Omental fat pad (tissue), 4 donors: ENCODE results near the gene RELT. TPM values are rescaled to one million over a fixed set of nuclear protein-coding genes. Genes with fewer than 3 reads are reported as not detected.

Source experiments
- ATAC-seq: fragments of 150-250 bp; one replicate; pipeline ENCODE4 v1.9.1; 2016; ENCODE audit warnings: mild to moderate bottlenecking, moderate library complexity; ENCODE audit not compliant: low FRiP score
- DNase-seq: peaks from one replicate; pipeline ENCODE4 v3.0.0-alpha.2; 2019; ENCODE audit warnings: low spot score
- total RNA-seq, 4 donors: library from RNA; depleted of rRNA; stranded (reverse); fragments of >200 nt; gene quantifications; one replicate each; pipeline ENCODE4 v1.1.0, GENCODE V29; 2016
- TF ChIP-seq, protein P1 (sequence below), 3 donors: fragments of 450-650 bp; IDR thresholded peaks; one replicate each; pipeline ENCODE4 v1.5.1; 2016 to 2017; ENCODE audit warnings: antibody characterized with exemption in 3 of 3, mild to moderate bottlenecking in 3 of 3, moderate library complexity in 2 of 3

The RELT gene
- total RNA-seq, 4 donors from 2014 or later = 5.0 to 21.6 (median 9.0) TPM

DNA sequence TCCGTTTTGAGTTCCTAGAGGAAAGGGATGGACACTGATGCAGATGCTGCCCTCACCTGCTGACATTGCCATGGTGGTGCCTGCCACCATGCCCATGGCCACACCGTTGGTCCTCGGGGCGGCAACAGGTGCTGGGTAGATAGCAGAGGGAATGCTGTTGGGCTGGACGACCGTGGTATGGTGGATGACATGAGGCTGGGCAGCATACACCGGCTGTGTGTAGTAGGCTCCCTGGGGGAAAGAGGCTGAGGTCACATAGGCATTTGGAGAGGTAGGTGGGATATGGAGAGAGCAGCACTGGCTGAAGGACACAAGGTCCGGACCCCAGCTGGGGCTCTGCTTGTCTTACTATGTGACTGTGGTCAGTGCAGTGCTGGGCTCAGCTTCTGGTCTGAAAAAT lies 33.2 kb downstream of the RELT start:
- no peak for DNase-seq
- ATAC-seq = no peak
- TF ChIP-seq, protein P1, sequence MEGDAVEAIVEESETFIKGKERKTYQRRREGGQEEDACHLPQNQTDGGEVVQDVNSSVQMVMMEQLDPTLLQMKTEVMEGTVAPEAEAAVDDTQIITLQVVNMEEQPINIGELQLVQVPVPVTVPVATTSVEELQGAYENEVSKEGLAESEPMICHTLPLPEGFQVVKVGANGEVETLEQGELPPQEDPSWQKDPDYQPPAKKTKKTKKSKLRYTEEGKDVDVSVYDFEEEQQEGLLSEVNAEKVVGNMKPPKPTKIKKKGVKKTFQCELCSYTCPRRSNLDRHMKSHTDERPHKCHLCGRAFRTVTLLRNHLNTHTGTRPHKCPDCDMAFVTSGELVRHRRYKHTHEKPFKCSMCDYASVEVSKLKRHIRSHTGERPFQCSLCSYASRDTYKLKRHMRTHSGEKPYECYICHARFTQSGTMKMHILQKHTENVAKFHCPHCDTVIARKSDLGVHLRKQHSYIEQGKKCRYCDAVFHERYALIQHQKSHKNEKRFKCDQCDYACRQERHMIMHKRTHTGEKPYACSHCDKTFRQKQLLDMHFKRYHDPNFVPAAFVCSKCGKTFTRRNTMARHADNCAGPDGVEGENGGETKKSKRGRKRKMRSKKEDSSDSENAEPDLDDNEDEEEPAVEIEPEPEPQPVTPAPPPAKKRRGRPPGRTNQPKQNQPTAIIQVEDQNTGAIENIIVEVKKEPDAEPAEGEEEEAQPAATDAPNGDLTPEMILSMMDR (IDR thresholded peaks at IDR 0.05) = no peak

DNA sequence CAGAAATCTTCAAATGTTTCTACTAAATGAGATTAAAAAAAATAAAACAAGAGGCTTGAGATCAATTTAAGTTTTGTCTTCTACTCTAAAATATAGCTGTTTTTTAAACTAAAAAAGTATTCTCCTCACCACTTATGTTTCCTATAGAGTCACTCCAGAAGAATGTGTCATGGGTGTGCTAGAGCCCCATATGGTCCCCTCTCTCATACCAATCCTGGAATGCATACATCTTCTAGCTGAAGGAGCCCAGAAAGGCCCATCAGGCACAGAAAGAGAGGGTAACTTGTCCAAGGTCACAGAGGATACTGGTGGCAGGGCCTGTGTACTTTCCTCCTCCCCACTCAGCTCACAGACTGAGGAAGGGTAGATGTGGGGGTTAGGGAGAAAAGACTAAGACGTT lies 34.4 kb downstream of the RELT start:
- no peak for DNase-seq
- TF ChIP-seq, protein P1 (IDR thresholded peaks at IDR 0.05) = no peak
- ATAC-seq = no peak

DNA sequence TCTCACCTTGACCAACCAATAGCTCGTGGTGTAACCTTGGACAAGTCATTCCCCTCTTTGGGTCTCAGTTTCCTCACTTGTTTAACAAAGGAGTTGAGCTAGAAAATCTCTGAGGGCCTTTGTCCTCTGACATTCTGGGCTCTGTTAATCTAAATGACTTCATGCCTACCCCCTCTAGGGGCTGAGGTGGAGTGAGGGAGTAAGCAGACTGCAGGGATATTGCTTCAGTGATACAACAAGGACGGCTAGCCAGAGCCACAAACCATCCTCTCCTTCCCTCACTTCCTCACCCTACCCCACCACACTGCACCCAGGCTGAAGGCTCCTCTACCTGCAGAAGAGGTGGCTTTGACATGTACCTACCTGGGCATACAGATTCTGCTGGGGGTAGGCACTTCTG lies 34.8 kb downstream of the RELT start:
- ATAC-seq = peak; percentile 33
- no peak for DNase-seq
- TF ChIP-seq, protein P1 (IDR thresholded peaks at IDR 0.05) = no peak

DNA sequence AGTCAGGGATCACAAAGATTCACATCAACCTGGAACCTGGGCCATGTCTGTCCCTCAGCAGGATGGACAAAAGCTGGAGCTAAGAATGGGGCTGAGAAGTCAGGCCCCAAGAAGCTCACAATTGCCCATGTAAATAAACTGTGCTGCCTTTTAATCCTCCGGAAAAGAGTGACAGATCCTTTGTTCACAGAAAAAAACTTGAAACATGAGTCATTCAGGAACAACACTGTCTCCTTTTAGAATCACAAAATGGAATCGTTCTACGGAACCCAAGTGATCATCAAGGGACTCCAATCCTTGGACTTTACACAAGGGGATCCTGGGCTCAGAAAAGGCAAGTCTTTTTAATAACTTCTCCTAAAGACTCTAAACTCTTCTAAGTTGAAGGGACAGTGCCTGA lies 36.1 kb downstream of the RELT start:
- ATAC-seq (no peak), DNase-seq (no peak)
- TF ChIP-seq, protein P1 (IDR thresholded peaks at IDR 0.05) = no peak

DNA sequence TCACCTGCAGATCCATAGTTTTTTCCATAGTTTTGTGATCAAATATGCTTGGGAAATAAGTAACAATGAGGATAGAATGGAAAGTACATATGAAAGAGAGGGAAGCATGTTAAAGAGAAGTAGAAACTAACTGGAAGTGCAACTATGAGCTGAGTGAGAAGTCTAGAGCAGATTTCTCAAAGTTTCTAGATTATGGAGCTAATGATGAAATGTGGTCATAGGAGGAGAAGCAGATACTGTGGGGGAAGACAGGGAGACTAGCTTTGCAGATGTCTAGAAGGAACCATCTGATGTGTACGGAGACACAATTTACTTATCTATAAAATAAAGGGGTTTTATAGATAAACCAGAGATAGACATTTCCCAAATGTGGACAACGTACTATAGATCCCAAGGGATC lies 37.1 kb downstream of the RELT start:
- ATAC-seq (no peak), DNase-seq (no peak)
- TF ChIP-seq, protein P1 (IDR thresholded peaks at IDR 0.05) = no peak

DNA sequence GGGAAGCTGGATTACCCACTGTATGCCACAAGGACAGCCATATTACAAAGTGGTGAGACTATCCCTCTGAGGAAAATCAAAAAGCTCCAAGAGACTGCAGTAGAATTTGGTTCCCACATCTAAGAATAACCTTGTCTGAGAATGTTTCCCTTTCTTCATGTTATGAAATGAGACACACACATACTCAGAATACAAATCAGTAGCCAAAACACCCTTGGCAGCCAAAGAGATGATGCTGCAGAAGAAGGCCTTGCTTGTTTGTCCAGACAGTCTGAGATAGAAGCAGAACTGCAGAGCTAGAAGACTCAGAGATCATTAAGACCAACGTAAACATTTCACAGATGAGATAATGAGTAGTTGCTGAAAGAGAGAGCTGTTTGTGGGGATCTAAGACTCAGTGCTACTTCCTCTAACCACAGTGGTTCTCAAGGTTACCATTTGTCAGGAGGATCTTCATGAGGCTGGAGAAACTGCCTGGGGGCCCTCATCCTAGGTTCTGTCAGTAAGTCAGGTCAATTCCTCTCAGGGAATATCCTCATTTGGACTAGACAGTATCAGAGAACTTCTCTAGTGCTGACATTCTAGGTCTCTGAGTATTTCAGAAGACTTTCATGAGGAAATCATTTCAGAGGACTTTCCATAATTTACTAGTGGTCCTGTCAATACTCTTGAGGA lies 38.9 kb downstream of the RELT start:
- TF ChIP-seq, protein P1 (IDR thresholded peaks at IDR 0.05) = no peak
- ATAC-seq (no peak), DNase-seq (no peak)

DNA sequence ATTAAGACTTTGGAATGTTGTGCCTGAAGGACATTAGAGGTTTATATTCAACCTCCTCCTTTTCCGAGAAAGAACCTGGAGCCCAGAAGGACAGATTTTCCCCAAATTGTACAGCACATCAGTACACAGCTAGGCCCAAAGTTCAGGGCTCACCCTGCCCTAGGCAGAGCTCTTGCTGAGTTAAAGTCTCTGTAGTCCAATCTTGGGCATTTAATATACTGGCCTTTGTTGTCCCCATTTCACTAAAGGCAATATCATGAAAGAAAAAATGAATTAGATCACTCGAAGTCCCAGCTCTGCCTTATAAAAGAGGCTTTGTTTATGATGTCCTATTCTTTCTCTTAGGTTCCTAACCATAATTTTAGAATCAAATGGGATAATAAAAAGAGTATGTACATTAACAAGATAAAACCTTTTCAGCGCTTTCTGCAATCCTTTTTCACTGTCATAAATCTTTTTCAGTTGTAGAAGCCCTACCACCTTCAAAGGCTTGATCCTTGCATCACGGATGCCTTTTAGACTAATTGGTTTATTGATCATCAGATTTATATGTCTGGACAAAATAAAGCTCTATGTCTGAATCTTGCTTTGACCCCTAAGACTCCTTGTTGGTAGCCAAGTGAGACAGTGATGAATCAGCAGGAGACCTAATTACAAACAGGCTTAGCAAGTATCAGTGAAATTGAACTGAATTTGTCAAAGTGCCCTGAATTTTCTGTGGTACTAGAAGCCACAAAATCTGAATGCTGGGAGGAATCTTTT lies 39.8 kb downstream of the RELT start:
- TF ChIP-seq, protein P1 (IDR thresholded peaks at IDR 0.05) = no peak
- ATAC-seq = no peak

More for the DNA sequence above, 39.8 kb downstream of the RELT start:
- DNase-seq = no peak
